Natural killer cell treated with Interleukin-12 subunit alpha and Interleukin-12 subunit beta and Interleukin-15 and Interleukin-18, amount 100 ng/mL, for 72 hours (primary cell): ENCODE measurements around the gene PACSIN1. TPM values are rescaled to one million over a fixed set of nuclear protein-coding genes. Genes with fewer than 3 reads are reported as not detected.
"Not testable (repeated sequence)": the region's sequence is repeated elsewhere in the genome, so short reads cannot be mapped to it uniquely, and the experiment has no call there.

Experiments
- ATAC-seq, 2 donors: fragments of 150-1000 bp; cut with Tn5 transposase in 1 of 2; sonication (Bioruptor Pico), chemical (Tn5 transposase) in 1 of 2; 2 replicates each; pipeline ENCODE4 v1.10.0; 2021
- DNase-seq: peaks from one replicate; pipeline ENCODE4 v3.0.0; 2022; ENCODE audit warnings: low spot score
- H3K27ac Mint-ChIP-seq, 2 donors: 1 replicate in 1 of 2; 2 replicates in 1 of 2; pipeline ENCODE4 v1.8.0; 2022; ENCODE audit warnings: mixed read lengths in 2 of 2, mild to moderate bottlenecking in 1 of 2, moderate library complexity in 1 of 2
- H3K27me3 Mint-ChIP-seq, 2 donors: 1 replicate in 1 of 2; 2 replicates in 1 of 2; pipeline ENCODE4 v1.8.0; 2022; ENCODE audit warnings: mixed read lengths in 2 of 2
- H3K36me3 Mint-ChIP-seq: one replicate; pipeline ENCODE4 v1.8.0; 2022; ENCODE audit warnings: mixed read lengths
- H3K4me1 Mint-ChIP-seq, 2 donors: 1 replicate in 1 of 2; 2 replicates in 1 of 2; pipeline ENCODE4 v1.8.0; 2022; ENCODE audit warnings: low read depth in 2 of 2, mixed read lengths in 2 of 2, mild to moderate bottlenecking in 1 of 2
- H3K4me3 Mint-ChIP-seq: one replicate; pipeline ENCODE4 v1.8.0; 2022; ENCODE audit warnings: mixed read lengths
- H3K9me3 Mint-ChIP-seq: 2 replicates; pipeline ENCODE4 v1.8.0; 2022; ENCODE audit warnings: mixed read lengths
- total RNA-seq, 2 donors: library from RNA; stranded (reverse); gene quantifications; one replicate each; pipeline ENCODE4 v1.2.3, GENCODE V29; 2022

Gene PACSIN1
- total RNA-seq, 2 donors from 2014 or later, result 0.19 TPM; not detected in 1

GRCh38 chr6:34463849-34464248 is 2.0 kb upstream of the PACSIN1 start:
- no peak for DNase-seq
- peaks cover 0 to 4% of the 10 kb centered on the region in 2 donors for H3K4me1 Mint-ChIP-seq
- peaks cover 8 to 24% of the 10 kb centered on the region in 2 donors for H3K27me3 Mint-ChIP-seq
- H3K36me3 Mint-ChIP-seq, result no peaks in the 10 kb centered on the region
- no peak for ATAC-seq
- no peak overlapping the region for H3K4me3 Mint-ChIP-seq
- H3K9me3 Mint-ChIP-seq, result no peaks in the 10 kb centered on the region
- H3K27ac Mint-ChIP-seq, result no peak overlapping the region

GRCh38 chr6:34466242-34467185 is 638 bp downstream of the PACSIN1 start:
- Mint-ChIP-seq H3K27ac (no peak overlapping the region), H3K9me3 (no peaks in the 10 kb centered on the region), H3K4me3 (no peak overlapping the region)

GRCh38 chr6:34468378-34468892 is 2.6 kb downstream of the PACSIN1 start:
- no peak for ATAC-seq
- no peak overlapping the region for H3K4me3 Mint-ChIP-seq

More at GRCh38 chr6:34466242-34467185, 638 bp downstream of the PACSIN1 start:
- Mint-ChIP-seq H3K36me3 (no peaks in the 10 kb centered on the region), H3K27me3 (peaks cover 8 to 24% of the 10 kb centered on the region in 2 donors), H3K4me1 (peaks cover 0 to 4% of the 10 kb centered on the region in 2 donors)
- DNase-seq, result no peak
- ATAC-seq, result no peak

GRCh38 chr6:34469499-34469898 is 3.6 kb downstream of the PACSIN1 start:
- no peak overlapping the region for H3K4me3 Mint-ChIP-seq
- ATAC-seq (no peak), DNase-seq (no peak)
- H3K36me3 Mint-ChIP-seq, result no peaks in the 10 kb centered on the region
- no peaks in the 10 kb centered on the region for H3K9me3 Mint-ChIP-seq
- peaks cover 6 to 7% of the 10 kb centered on the region in 2 donors for H3K27me3 Mint-ChIP-seq
- peaks cover 0 to 4% of the 10 kb centered on the region in 2 donors for H3K4me1 Mint-ChIP-seq
- H3K27ac Mint-ChIP-seq, result no peak overlapping the region

More at GRCh38 chr6:34468378-34468892, 2.6 kb downstream of the PACSIN1 start:
- peaks cover 0 to 4% of the 10 kb centered on the region in 2 donors for H3K4me1 Mint-ChIP-seq
- H3K36me3 Mint-ChIP-seq, result no peaks in the 10 kb centered on the region
- no peak for DNase-seq
- no peaks in the 10 kb centered on the region for H3K9me3 Mint-ChIP-seq
- no peak overlapping the region for H3K27ac Mint-ChIP-seq
- peaks cover 6 to 16% of the 10 kb centered on the region in 2 donors for H3K27me3 Mint-ChIP-seq

- Mint-ChIP-seq H3K27me3 (no peaks in the 10 kb centered on the region), H3K4me3 (no peak overlapping the region), H3K36me3 (no peaks in the 10 kb centered on the region), H3K4me1 (no peaks in the 10 kb centered on the region), H3K9me3 (no peaks in the 10 kb centered on the region), H3K27ac (no peak overlapping the region)
- DNase-seq, result no peak
- ATAC-seq, result no peak
Observed at GRCh38 chr6:34472425-34472824, 6.5 kb downstream of the PACSIN1 start.

GRCh38 chr6:34473967-34474366 is 8.1 kb downstream of the PACSIN1 start:
- ATAC-seq, result no peak
- no peak for DNase-seq
- Mint-ChIP-seq H3K27ac (no peak overlapping the region), H3K4me1 (no peaks in the 10 kb centered on the region), H3K4me3 (no peak overlapping the region), H3K27me3 (no peaks in the 10 kb centered on the region), H3K36me3 (no peaks in the 10 kb centered on the region), H3K9me3 (no peaks in the 10 kb centered on the region)

- Mint-ChIP-seq H3K36me3 (no peaks in the 10 kb centered on the region), H3K27ac (no peak overlapping the region), H3K4me3 (no peak overlapping the region), H3K4me1 (no peaks in the 10 kb centered on the region), H3K27me3 (no peaks in the 10 kb centered on the region), H3K9me3 (no peaks in the 10 kb centered on the region)
- no peak for ATAC-seq
- DNase-seq, result no peak
Observed at GRCh38 chr6:34474754-34475153, 8.9 kb downstream of the PACSIN1 start.

GRCh38 chr6:34475238-34475682 is 9.4 kb downstream of the PACSIN1 start:
- DNase-seq (no peak), ATAC-seq (no peak)
- H3K4me1 Mint-ChIP-seq, result no peaks in the 10 kb centered on the region
- no peaks in the 10 kb centered on the region for H3K9me3 Mint-ChIP-seq
- no peaks in the 10 kb centered on the region for H3K36me3 Mint-ChIP-seq
- no peaks in the 10 kb centered on the region for H3K27me3 Mint-ChIP-seq
- H3K4me3 Mint-ChIP-seq, result no peak overlapping the region
- no peak overlapping the region for H3K27ac Mint-ChIP-seq

GRCh38 chr6:34475767-34476328 is 10.0 kb downstream of the PACSIN1 start:
- no peak overlapping the region for H3K27ac Mint-ChIP-seq
- no peak for ATAC-seq
- H3K9me3 Mint-ChIP-seq, result no peaks in the 10 kb centered on the region
- DNase-seq, result no peak
- H3K27me3 Mint-ChIP-seq, result no peaks in the 10 kb centered on the region
- no peaks in the 10 kb centered on the region for H3K4me1 Mint-ChIP-seq
- no peaks in the 10 kb centered on the region for H3K36me3 Mint-ChIP-seq
- H3K4me3 Mint-ChIP-seq, result no peak overlapping the region

- H3K4me1 Mint-ChIP-seq, result no peaks in the 10 kb centered on the region
- no peak overlapping the region for H3K27ac Mint-ChIP-seq
- no peaks in the 10 kb centered on the region for H3K27me3 Mint-ChIP-seq
- no peak overlapping the region for H3K4me3 Mint-ChIP-seq
- H3K36me3 Mint-ChIP-seq, result no peaks in the 10 kb centered on the region
- no peak for ATAC-seq
- no peak for DNase-seq
- no peaks in the 10 kb centered on the region for H3K9me3 Mint-ChIP-seq
Observed at GRCh38 chr6:34476447-34476846, 10.6 kb downstream of the PACSIN1 start.

GRCh38 chr6:34476921-34477320 is 11.0 kb downstream of the PACSIN1 start:
- ATAC-seq (peak in 1 of 2 donors; percentile 24), DNase-seq (no peak)
- Mint-ChIP-seq H3K4me1 (no peaks in the 10 kb centered on the region), H3K27ac (no peak overlapping the region), H3K27me3 (no peaks in the 10 kb centered on the region), H3K9me3 (no peaks in the 10 kb centered on the region), H3K4me3 (no peak overlapping the region), H3K36me3 (no peaks in the 10 kb centered on the region)

GRCh38 chr6:34478796-34479195 is 12.9 kb downstream of the PACSIN1 start:
- Mint-ChIP-seq H3K27ac (no peak overlapping the region), H3K27me3 (no peaks in the 10 kb centered on the region), H3K4me3 (no peak overlapping the region), H3K9me3 (no peaks in the 10 kb centered on the region), H3K36me3 (no peaks in the 10 kb centered on the region), H3K4me1 (no peaks in the 10 kb centered on the region)
- no peak for ATAC-seq
- DNase-seq, result no peak

GRCh38 chr6:34483781-34484180 is 17.9 kb downstream of the PACSIN1 start:
- H3K27me3 Mint-ChIP-seq, H3K36me3 Mint-ChIP-seq, H3K9me3 Mint-ChIP-seq, H3K4me3 Mint-ChIP-seq, ATAC-seq, DNase-seq: not testable (repeated sequence)
- H3K27ac Mint-ChIP-seq, result peak overlapping the region in 1 of 2 donors; percentile 70
- H3K4me1 Mint-ChIP-seq, result peaks cover 16 to 19% of the 10 kb centered on the region in 2 donors

GRCh38 chr6:34484391-34484790 is 18.5 kb downstream of the PACSIN1 start:
- peak overlapping the region; percentile 16 for H3K4me3 Mint-ChIP-seq
- no peaks in the 10 kb centered on the region for H3K36me3 Mint-ChIP-seq
- DNase-seq, result no peak
- peaks cover 16 to 19% of the 10 kb centered on the region in 2 donors for H3K4me1 Mint-ChIP-seq
- H3K9me3 Mint-ChIP-seq, result no peaks in the 10 kb centered on the region
- no peak for ATAC-seq
- H3K27me3 Mint-ChIP-seq, result no peaks in the 10 kb centered on the region
- H3K27ac Mint-ChIP-seq, result peak overlapping the region in 1 of 2 donors; percentile 70
